ENCODE measurements around the gene SCML1. TPM values are rescaled to one million over a fixed set of nuclear protein-coding genes. Genes with fewer than 3 reads are reported as not detected.

SCML1 gene
- total RNA-seq, 1 experiment from 2014 or later = 2.7 TPM

DNA sequence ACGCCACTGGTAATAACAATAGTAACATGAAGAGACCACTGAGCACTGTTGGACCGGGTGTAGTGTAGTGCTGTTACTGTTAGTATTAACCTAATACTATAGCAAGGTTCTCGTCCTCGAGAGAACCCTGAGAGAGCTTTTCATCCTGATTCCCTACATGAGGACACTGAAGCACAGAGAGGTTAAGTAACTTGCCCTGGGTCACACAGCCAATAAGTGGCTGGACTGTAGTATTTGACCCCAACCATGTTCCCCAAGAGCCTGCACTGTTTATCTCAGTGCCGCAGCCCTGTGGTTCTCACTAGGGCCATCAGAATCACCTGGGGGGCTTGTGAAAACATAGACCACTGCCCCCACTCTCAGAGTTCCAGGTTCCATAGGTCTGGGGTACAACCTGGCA, 10.4 kb downstream of the SCML1 start:
- no peak for TF ChIP-seq TCF7L2 (IDR thresholded peaks at IDR 0.05; ENCODE audit: borderline replicate concordance, extremely low read depth, insufficient read depth, insufficient read length)
- no peak for TF ChIP-seq SIN3A (IDR thresholded peaks at IDR 0.05; ENCODE audit: low read depth)
- TF ChIP-seq ZFX (IDR thresholded peaks at IDR 0.05) = no peak
- TF ChIP-seq REST (IDR thresholded peaks at IDR 0.05; ENCODE audit: low read depth) = no peak
- no peak for TF ChIP-seq CEBPB (IDR thresholded peaks at IDR 0.05; ENCODE audit: low read depth)
- no peak for TF ChIP-seq EZH2 (IDR thresholded peaks at IDR 0.05)
- TF ChIP-seq SP1 (IDR thresholded peaks at IDR 0.05; ENCODE audit: low read depth) = no peak
- no peak for TF ChIP-seq ATF3 (IDR thresholded peaks at IDR 0.05)
- ATAC-seq (no peak), DNase-seq (ENCODE audit: low read depth, low spot score) (no peak)
- ChIA-PET RAD21 (ENCODE audit: low non-redundant PET in 1 of 2, low total read pairs in 2 of 2, uncharacterized antibody in 2 of 2, unreplicated experiment in 2 of 2) (no interaction called here), POLR2A (no interaction called here), CTCF (no interaction called here)
- H3K9ac ChIP-seq (ENCODE audit: low read length) = no peak overlapping the region
- H3K9me2 ChIP-seq (ENCODE audit: insufficient read depth) = no peaks in the 10 kb centered on the region
- H3K9me3 ChIP-seq (ENCODE audit: control insufficient read depth in 1 of 2, insufficient read depth in 1 of 2, low read depth in 1 of 2, low read length in 2 of 2) = no peaks in the 10 kb centered on the region
- BruUV-seq (replicated peaks) = no TSS peak
- intact Hi-C loops (cut with micrococcal nuclease) = loop anchor here (10.0 kb wide), 1 partner anchor 1587 kb away; no protein-coding TSS in a partner anchor
- no peaks in the 10 kb centered on the region for H4K20me1 ChIP-seq (ENCODE audit: insufficient read depth)
- H3K27ac ChIP-seq (ENCODE audit: low read depth, low read length) = no peak overlapping the region
- no peak overlapping the region for H3K4me2 ChIP-seq (ENCODE audit: low read length)
- H3K79me2 ChIP-seq (ENCODE audit: insufficient read depth, low read length) = no peaks in the 10 kb centered on the region
- no peaks in the 10 kb centered on the region for H3K4me1 ChIP-seq (ENCODE audit: control insufficient read depth in 1 of 2, insufficient read depth in 2 of 2, low read length in 2 of 2)
- H3K4me3 ChIP-seq (replicated peaks in 1 of 2; ENCODE audit: low read depth in 1 of 2, low read length in 2 of 2) = no peak overlapping the region
- H3K36me3 ChIP-seq (ENCODE audit: control insufficient read depth in 1 of 2, insufficient read depth in 2 of 2, low read length in 2 of 2) = no peaks in the 10 kb centered on the region
- H2AFZ ChIP-seq (ENCODE audit: low read depth, low read length, poor library complexity, severe bottlenecking) = no peak overlapping the region
- H3K27me3 ChIP-seq (ENCODE audit: insufficient read depth, low read length) = no peaks in the 10 kb centered on the region

All from HCT116 (cell line).